A549 (cell line): Measurements from ENCODE around the gene DERL3. TPM values are rescaled to one million over a fixed set of nuclear protein-coding genes. Genes with fewer than 3 reads are reported as not detected.

Experiments used
- ATAC-seq, 2 experiments: fragments of 200-7000 bp in 1 of 2; fragments of >200 bp in 1 of 2; cut with Nextera tagmentation in 1 of 2; cut with Tn5 transposase in 1 of 2; 3 replicates each; pipeline versions ENCODE4 v1.8.0 to v1.9.1; 2018 to 2020; ENCODE audit warnings: mild to moderate bottlenecking in 1 of 2, moderate library complexity in 1 of 2
- CTCF ChIA-PET: fragments of 300-600 bp; sonication (Branson Sonifier 250); formaldehyde crosslinking; extraction: SDS; loops from one replicate; lab custom pipeline; 2021; ENCODE audit warnings: antibody characterized with exemption, inconsistent platforms; lab: Yijun Ruan, JAX
- POLR2A ChIA-PET: fragments of 350-600 bp; formaldehyde crosslinking; extraction: SDS; loops from one replicate; lab custom pipeline; 2021; ENCODE audit warnings: antibody characterized with exemption, inconsistent platforms; lab: Yijun Ruan, JAX
- DNase-seq, 2 experiments: peaks; one replicate each; pipeline versions ENCODE4 v3.0.0 to v3.0.0-alpha.2; 2011 to 2016; ENCODE audit warnings: low read depth in 1 of 2, low spot score in 1 of 2
- FAIRE-seq: peaks from 2 replicates; lab custom pipeline; 2011; peaks lifted over from hg19 to GRCh38; lab: Jason Lieb, UNC
- H3K27ac ChIP-seq, 2 experiments: fragments of >200 bp; sonication (Bioruptor Twin); formaldehyde crosslinking; 3 replicates each; pipeline ENCODE4 v1.5.1; 2016 to 2017
- H3K4me1 ChIP-seq: fragments of >200 bp; sonication (Bioruptor Twin); formaldehyde crosslinking; 3 replicates; pipeline ENCODE4 v1.6.1; 2016
- H3K4me2 ChIP-seq: fragments of >200 bp; sonication (Bioruptor Twin); formaldehyde crosslinking; 3 replicates; pipeline ENCODE4 v1.6.1; 2016
- H3K4me3 ChIP-seq: fragments of >200 bp; sonication (Bioruptor Twin); formaldehyde crosslinking; 3 replicates; pipeline ENCODE4 v1.5.1; 2016
- H3K9me3 ChIP-seq: fragments of >200 bp; sonication (Bioruptor Twin); formaldehyde crosslinking; 3 replicates; pipeline ENCODE4 v1.6.1; 2016
- BHLHE40 ChIP-seq: IDR thresholded peaks from 2 replicates; pipeline ENCODE4 v1.6.1; 2012; ENCODE audit warnings: low read depth, low read length, inconsistent platforms
- CEBPB ChIP-seq, 2 experiments: fragments of >200 bp in 1 of 2; sonication (Bioruptor Twin) in 1 of 2; formaldehyde crosslinking in 1 of 2; IDR thresholded peaks; 2 replicates each; pipeline ENCODE4 v1.6.1; 2012 to 2016
- CHD4 ChIP-seq: fragments of 200-600 bp; sonication (generic); IDR thresholded peaks from 2 replicates; pipeline ENCODE4 v1.6.1; 2016; ENCODE audit warnings: antibody characterized with exemption, mild to moderate bottlenecking, borderline replicate concordance
- EHF ChIP-seq: fragments of 250-450 bp; sonication (Bioruptor Pico); IDR thresholded peaks from 2 replicates; pipeline ENCODE4 v1.5.0; 2020; ENCODE audit warnings: mild to moderate bottlenecking
- EP300 ChIP-seq, 2 experiments: fragments of >200 bp; sonication (Bioruptor Twin); formaldehyde crosslinking; IDR thresholded peaks; 2 replicates in 1 of 2; 3 replicates in 1 of 2; pipeline ENCODE4 v1.6.1; 2016 to 2017
- ESRRA ChIP-seq: fragments of 150-350 bp; IDR thresholded peaks from 2 replicates; pipeline ENCODE4 v1.6.1; 2014; ENCODE audit warnings: mild to moderate bottlenecking, low read length, borderline replicate concordance
- FOSB ChIP-seq: fragments of 250-450 bp; sonication (Bioruptor Pico); IDR thresholded peaks from 2 replicates; pipeline ENCODE4 v1.5.0; 2020; ENCODE audit warnings: mild to moderate bottlenecking, moderate library complexity
- FOSL2 ChIP-seq, 2 experiments: fragments of 450-650 bp in 1 of 2; fragments of >200 bp in 1 of 2; sonication (Bioruptor Twin) in 1 of 2; formaldehyde crosslinking; IDR thresholded peaks; 2 replicates each; pipeline versions ENCODE4 v1.5.0 to v1.6.1; 2016 to 2020; ENCODE audit warnings: mild to moderate bottlenecking in 1 of 2, moderate library complexity in 1 of 2
- HEYL ChIP-seq: fragments of 250-450 bp; sonication (Bioruptor Pico); IDR thresholded peaks from 2 replicates; pipeline ENCODE4 v1.8.0; 2021; ENCODE audit warnings: mild to moderate bottlenecking, moderate library complexity
- HOXB13 ChIP-seq: fragments of 250-450 bp; sonication (Bioruptor Pico); IDR thresholded peaks from 2 replicates; pipeline ENCODE4 v1.5.0; 2020; ENCODE audit warnings: low read depth, mild to moderate bottlenecking, moderate library complexity
- JUN ChIP-seq, 2 experiments: fragments of >200 bp; sonication (Bioruptor Twin); formaldehyde crosslinking; IDR thresholded peaks; 2 replicates in 1 of 2; 3 replicates in 1 of 2; pipeline ENCODE4 v1.6.1; 2016 to 2017
- JUNB ChIP-seq: fragments of >200 bp; sonication (Bioruptor Twin); formaldehyde crosslinking; IDR thresholded peaks from 2 replicates; pipeline ENCODE4 v1.6.1; 2016
- KDM1A ChIP-seq: fragments of 200-600 bp; sonication (generic); IDR thresholded peaks from 2 replicates; pipeline ENCODE4 v1.6.1; 2016; ENCODE audit warnings: low read depth, mild to moderate bottlenecking
- MAZ ChIP-seq: fragments of 150-350 bp; IDR thresholded peaks from 2 replicates; pipeline ENCODE4 v1.6.1; 2014; ENCODE audit warnings: antibody characterized with exemption, low read depth, low read length, borderline replicate concordance
- MYC ChIP-seq: IDR thresholded peaks from 2 replicates; pipeline ENCODE4 v1.6.1; 2012; ENCODE audit warnings: mild to moderate bottlenecking, inconsistent platforms, low read length, improper control_type of control experiment, borderline replicate concordance
- RAD21 ChIP-seq, 2 experiments: fragments of >200 bp in 1 of 2; sonication (Bioruptor Twin) in 1 of 2; formaldehyde crosslinking in 1 of 2; IDR thresholded peaks in 1 of 2; conservative IDR thresholded peaks in 1 of 2; 2 replicates in 1 of 2; 3 replicates in 1 of 2; pipeline ENCODE4 v1.6.1; 2012 to 2018; ENCODE audit warnings: inconsistent platforms in 1 of 2
- TP53 ChIP-seq: fragments of 250-450 bp; sonication (Bioruptor Pico); IDR thresholded peaks from 2 replicates; pipeline ENCODE4 v1.5.0; 2021; ENCODE audit warnings: mild to moderate bottlenecking, moderate library complexity
- ZC3H11A ChIP-seq: fragments of 450-650 bp; IDR thresholded peaks from 2 replicates; pipeline ENCODE4 v1.6.1; 2014; ENCODE audit warnings: antibody characterized with exemption, mild to moderate bottlenecking
- ZSCAN20 ChIP-seq: fragments of 250-450 bp; sonication (Bioruptor Pico); IDR thresholded peaks from 2 replicates; pipeline ENCODE4 v1.8.0; 2022; ENCODE audit warnings: mild to moderate bottlenecking, moderate library complexity
- WGBS: methylation state at CpG from one replicate; pipeline ENCODE4 v1.1.6; 2017; ENCODE audit errors: missing lambda C conversion rate; 5-methylcytosine and 5-hydroxymethylcytosine counted together
- polyA plus RNA-seq, 4 experiments: library from polyadenylated mRNA; depleted of rRNA in 3 of 4; stranded (reverse); fragments of >200 nt; fragmentation: RNase III in 1 of 4; extraction: RNeasy Plus Mini Kit Qiagen cat#74134 plus additional on column Dnase treatment in 1 of 4; gene quantifications; 2 replicates in 3 of 4; 3 replicates in 1 of 4; pipeline ENCODE4 v1.2.3, GENCODE V29; 2011 to 2017
- TF ChIP-seq, protein P1 (sequence below): IDR thresholded peaks from 2 replicates; pipeline ENCODE4 v1.6.1; 2012; ENCODE audit warnings: low read depth, borderline replicate concordance
- TF ChIP-seq, protein P2 (sequence below): fragments of 450-650 bp; IDR thresholded peaks from 2 replicates; pipeline ENCODE4 v1.6.1; 2014; ENCODE audit warnings: antibody characterized with exemption
- TF ChIP-seq, protein P3 (sequence below): IDR thresholded peaks from 2 replicates; pipeline ENCODE4 v1.6.1; 2012

Gene DERL3
- polyA plus RNA-seq, 2 of the 4 experiments (the other 2 are of a cell fraction): 0.08 to 0.40 TPM

DNA sequence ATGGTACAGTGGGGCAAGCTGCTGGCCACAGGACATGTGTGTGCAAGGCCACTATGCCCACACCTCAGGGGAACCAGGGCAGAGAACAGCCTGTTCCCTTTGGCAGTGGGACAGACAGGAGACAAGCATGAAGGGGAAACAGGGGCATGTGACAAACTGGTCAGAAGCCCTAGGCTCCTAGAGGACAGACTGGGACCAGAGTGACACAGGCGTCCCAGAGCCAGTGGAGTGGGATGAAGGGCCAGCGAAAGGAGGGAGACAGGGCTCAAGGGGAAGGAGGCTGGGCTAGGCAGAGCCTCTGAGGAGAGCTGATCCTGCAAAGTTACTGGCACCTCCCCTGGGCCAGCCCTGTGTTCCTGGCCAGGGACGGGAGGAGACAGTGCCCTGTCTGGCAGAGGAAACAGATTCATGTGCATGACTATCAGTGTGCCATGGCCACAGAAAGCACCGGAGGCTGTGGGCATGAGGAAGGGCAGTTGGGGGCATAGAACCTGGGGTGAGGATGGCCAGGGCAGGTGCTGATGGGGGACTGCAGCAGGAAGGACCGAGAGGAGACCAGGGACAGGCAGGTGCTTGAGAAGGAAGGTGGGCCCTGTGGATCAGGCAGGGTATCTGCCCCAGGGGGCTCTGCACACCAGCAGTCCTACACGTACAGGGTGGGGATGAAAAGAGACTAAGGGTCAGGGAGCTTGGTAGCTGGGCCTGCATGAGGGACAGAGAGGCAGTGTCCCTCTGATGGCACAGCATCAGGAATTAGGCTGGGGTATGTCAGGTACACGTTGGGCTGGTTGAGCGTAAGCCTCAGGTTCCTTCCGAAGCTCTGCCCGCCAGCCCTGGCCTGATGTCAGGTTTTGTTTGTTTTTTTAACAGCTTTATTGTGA, 9.8 kb downstream of the DERL3 start:
- TF ChIP-seq, protein P1, sequence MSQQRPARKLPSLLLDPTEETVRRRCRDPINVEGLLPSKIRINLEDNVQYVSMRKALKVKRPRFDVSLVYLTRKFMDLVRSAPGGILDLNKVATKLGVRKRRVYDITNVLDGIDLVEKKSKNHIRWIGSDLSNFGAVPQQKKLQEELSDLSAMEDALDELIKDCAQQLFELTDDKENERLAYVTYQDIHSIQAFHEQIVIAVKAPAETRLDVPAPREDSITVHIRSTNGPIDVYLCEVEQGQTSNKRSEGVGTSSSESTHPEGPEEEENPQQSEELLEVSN: no peak
- no peak for TF ChIP-seq EP300 (IDR thresholded peaks at IDR 0.05)
- TF ChIP-seq ZC3H11A: no peak
- TF ChIP-seq, protein P2, sequence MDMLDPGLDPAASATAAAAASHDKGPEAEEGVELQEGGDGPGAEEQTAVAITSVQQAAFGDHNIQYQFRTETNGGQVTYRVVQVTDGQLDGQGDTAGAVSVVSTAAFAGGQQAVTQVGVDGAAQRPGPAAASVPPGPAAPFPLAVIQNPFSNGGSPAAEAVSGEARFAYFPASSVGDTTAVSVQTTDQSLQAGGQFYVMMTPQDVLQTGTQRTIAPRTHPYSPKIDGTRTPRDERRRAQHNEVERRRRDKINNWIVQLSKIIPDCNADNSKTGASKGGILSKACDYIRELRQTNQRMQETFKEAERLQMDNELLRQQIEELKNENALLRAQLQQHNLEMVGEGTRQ: no peak
- no peak for TF ChIP-seq CEBPB (IDR thresholded peaks at IDR 0.05)
- no peak for TF ChIP-seq FOSB (CRISPR knock-in tag)
- TF ChIP-seq ZSCAN20 (CRISPR knock-in tag): no peak
- TF ChIP-seq HOXB13 (CRISPR knock-in tag): no peak
- TF ChIP-seq JUNB: no peak
- TF ChIP-seq EHF (CRISPR knock-in tag): no peak
- TF ChIP-seq CHD4: no peak
- TF ChIP-seq MYC: no peak
- no peak for TF ChIP-seq JUN (IDR thresholded peaks at IDR 0.05)
- WGBS: 86% methylated on average over 10 of the region's 10 CpGs
- POLR2A ChIA-PET: no interaction called here
- Histone ChIP-seq H3K9me3 (no peaks in the 10 kb centered on the region), H3K4me2 (no peak overlapping the region), H3K4me1 (no peaks in the 10 kb centered on the region), H3K4me3 (no peak overlapping the region), H3K27ac (no peak overlapping the region)
- CTCF ChIA-PET: interaction anchor here (0.9 to 1.1 kb wide), 2 partner anchors 20 to 21 kb away, joined by 3 to 6 read pairs; no protein-coding TSS in a partner anchor
- no peak for DNase-seq
- no peak for FAIRE-seq
- ATAC-seq: no peak

DNA sequence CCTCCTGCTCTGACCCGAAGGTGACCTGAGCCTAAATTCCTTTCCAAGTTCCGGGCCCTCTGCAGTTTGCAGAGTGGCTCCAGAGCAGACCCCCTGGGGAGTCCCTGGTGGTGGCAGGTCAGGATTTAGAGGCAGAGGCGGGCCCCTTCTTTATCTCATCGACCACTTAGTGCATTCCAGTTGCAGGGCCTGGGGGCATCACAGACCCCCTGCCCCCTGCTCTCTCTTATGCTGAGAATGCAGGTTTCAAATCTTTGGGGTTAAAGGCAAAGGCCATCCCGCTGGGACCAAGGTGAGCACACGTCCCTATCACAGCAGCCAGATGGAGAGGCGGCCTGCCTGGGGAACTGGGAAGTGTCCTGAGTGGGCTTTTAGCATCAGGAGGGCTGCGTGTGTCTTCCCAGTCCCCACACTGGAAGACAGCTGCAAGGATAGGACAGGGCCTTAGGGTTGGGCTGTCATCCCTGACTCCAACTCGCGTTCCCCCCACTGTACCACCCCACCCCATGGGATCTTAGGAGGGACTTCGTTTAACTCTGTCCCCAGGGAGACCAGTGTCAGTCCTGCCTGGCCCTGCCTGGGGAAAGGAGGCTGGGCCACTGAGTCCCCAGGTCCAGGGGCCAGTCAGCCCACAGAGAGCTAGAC, 11.3 kb downstream of the DERL3 start:
- ChIA-PET POLR2A (no interaction called here), CTCF (no interaction called here)
- no peaks in the 10 kb centered on the region for H3K4me1 ChIP-seq
- ATAC-seq (no peak), DNase-seq (no peak), FAIRE-seq (no peak)
- H3K9me3 ChIP-seq: no peaks in the 10 kb centered on the region
- H3K4me2 ChIP-seq: no peak overlapping the region
- WGBS: 87% methylated on average over 7 of the region's 11 CpGs
- H3K4me3 ChIP-seq: no peak overlapping the region
- TF ChIP-seq EHF (CRISPR knock-in tag) (no peak), BHLHE40 (no peak), MYC (no peak), EP300 (IDR thresholded peaks at IDR 0.05) (no peak), TP53 (no peak), HEYL (CRISPR knock-in tag) (no peak), MAZ (no peak), FOSB (CRISPR knock-in tag) (no peak), FOSL2 (IDR thresholded peaks at IDR 0.05) (no peak), FOSL2 (CRISPR knock-in tag; IDR thresholded peaks at IDR 0.05) (no peak), ESRRA (no peak), KDM1A (no peak), ZSCAN20 (CRISPR knock-in tag) (no peak), RAD21 (conservative IDR thresholded peaks at IDR 0.05 in 1 of 2, IDR thresholded peaks at IDR 0.05 in 1 of 2) (no peak)
- TF ChIP-seq, protein P3, sequence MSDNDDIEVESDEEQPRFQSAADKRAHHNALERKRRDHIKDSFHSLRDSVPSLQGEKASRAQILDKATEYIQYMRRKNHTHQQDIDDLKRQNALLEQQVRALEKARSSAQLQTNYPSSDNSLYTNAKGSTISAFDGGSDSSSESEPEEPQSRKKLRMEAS: no peak
- no peak overlapping the region for H3K27ac ChIP-seq
